ENCODE data around the gene WDR87.
"Not testable (repeated sequence)": the region's sequence is repeated elsewhere in the genome, so short reads cannot be mapped to it uniquely, and the experiment has no call there.

Gene WDR87

GRCh38 chr19:37874784-37875183, 31.6 kb downstream of the WDR87 start:
- DNase-seq, result no peak

- no peak for DNase-seq
These were observed 34.0 kb downstream of the WDR87 start for GRCh38 chr19:37872383-37872782.

DNA sequence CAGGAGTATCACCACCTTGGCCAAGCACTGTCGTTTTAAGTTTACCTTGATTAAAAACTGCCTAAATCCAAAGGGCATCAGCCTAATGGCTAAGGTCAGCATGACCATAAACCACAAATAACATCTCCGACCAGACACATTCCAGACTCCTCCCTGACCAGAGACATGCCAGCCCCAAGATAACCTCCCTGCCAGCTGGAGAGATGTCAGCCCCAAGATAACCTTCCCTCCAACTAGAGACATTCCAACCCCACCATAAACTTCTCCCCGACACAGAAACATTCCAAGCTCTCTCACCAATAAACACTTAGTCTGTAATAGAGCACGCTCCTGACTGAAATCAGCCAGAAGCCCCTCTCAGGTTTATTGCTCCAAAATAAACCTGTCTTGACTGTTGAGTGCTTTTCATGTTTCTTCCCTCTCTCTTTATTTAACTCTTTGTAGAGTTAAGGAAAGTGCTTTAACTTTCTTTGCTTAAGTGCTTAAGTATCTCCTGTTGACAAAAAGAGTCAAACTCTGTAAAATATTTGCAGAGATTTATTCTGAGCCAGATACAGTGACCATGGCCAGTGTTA, 36.5 kb downstream of the WDR87 start:
- no peak for DNase-seq

DNA sequence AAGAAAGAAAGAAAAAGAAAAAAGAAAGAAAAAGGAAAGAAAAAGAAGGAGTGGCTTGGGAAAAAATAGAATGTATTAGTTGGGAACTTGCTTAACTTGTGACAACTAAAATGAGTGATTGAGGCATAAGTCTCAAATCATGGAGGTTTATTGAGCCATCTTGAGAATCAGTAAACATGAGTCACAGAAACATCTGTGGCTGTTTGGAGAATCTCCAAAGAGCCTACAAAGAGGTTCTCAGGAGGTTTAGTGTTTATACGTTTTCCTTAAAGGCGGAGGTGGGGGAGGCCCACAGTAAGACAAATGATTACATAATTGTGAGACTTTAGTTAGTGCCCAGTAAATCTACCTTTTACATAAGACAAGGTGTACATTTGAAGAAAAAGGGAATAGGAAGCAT, 38.6 kb downstream of the WDR87 start:
- DNase-seq, result no peak

GRCh38 chr19:37865930-37866329, 40.5 kb downstream of the WDR87 start:
- DNase-seq, result not testable (repeated sequence)

- no peak for DNase-seq
These were observed 41.9 kb downstream of the WDR87 start for GRCh38 chr19:37864501-37864900.

- no peak for DNase-seq
These were observed 51.3 kb downstream of the WDR87 start for GRCh38 chr19:37855098-37855497.

- no peak for DNase-seq
These were observed 60.5 kb downstream of the WDR87 start for GRCh38 chr19:37845932-37846331.

Measured in KG1 (cell line).